Measurements from ENCODE around the gene NUP98. TPM values are rescaled to one million over a fixed set of nuclear protein-coding genes. Genes with fewer than 3 reads are reported as not detected.

NUP98 gene
- total RNA-seq, 1 donor from 2014 or later = 47.8 TPM

DNA sequence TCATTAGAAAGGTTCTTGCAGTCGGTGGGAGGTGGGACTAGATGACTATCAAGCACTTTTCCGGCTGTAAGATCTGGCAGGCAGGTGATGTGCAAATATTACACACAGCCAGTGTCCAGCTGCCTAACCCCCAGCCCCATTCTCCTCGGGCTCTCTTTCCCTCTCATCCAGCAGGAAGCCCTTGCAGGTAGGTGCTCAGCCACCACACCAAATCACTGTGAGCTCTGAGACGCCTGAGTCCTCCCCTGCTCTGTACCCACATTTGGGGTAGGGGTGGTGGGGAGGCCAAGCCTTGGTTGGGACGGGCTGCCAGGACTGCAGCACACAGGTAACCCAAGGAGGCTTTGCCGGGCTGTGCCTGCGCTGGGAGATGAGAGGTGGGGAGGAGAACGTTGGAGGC is 156.2 kb downstream of the NUP98 start:
- Mint-ChIP-seq H3K36me3 (ENCODE audit: low read depth) (no peaks in the 10 kb centered on the region), H3K27me3 (ENCODE audit: low read depth) (peaks cover 5% of the 10 kb centered on the region), H3K27ac (ENCODE audit: unreplicated experiment) (no peak overlapping the region), H3K4me3 (ENCODE audit: unreplicated experiment) (peak overlapping the region; percentile 59), H3K9me3 (ENCODE audit: low read depth) (no peaks in the 10 kb centered on the region), H3K4me1 (ENCODE audit: low read depth) (peaks cover 16% of the 10 kb centered on the region)
- TF ChIP-seq, protein P1, sequence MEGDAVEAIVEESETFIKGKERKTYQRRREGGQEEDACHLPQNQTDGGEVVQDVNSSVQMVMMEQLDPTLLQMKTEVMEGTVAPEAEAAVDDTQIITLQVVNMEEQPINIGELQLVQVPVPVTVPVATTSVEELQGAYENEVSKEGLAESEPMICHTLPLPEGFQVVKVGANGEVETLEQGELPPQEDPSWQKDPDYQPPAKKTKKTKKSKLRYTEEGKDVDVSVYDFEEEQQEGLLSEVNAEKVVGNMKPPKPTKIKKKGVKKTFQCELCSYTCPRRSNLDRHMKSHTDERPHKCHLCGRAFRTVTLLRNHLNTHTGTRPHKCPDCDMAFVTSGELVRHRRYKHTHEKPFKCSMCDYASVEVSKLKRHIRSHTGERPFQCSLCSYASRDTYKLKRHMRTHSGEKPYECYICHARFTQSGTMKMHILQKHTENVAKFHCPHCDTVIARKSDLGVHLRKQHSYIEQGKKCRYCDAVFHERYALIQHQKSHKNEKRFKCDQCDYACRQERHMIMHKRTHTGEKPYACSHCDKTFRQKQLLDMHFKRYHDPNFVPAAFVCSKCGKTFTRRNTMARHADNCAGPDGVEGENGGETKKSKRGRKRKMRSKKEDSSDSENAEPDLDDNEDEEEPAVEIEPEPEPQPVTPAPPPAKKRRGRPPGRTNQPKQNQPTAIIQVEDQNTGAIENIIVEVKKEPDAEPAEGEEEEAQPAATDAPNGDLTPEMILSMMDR (IDR thresholded peaks at IDR 0.05) = no peak
- DNase-seq (ENCODE audit: low spot score) = no peak

GRCh38 chr11:3639841-3640240 is 157.5 kb downstream of the NUP98 start:
- no peak overlapping the region for H3K27ac Mint-ChIP-seq (ENCODE audit: unreplicated experiment)
- H3K9me3 Mint-ChIP-seq (ENCODE audit: low read depth) = no peaks in the 10 kb centered on the region
- peaks cover 8% of the 10 kb centered on the region for H3K27me3 Mint-ChIP-seq (ENCODE audit: low read depth)
- H3K4me1 Mint-ChIP-seq (ENCODE audit: low read depth) = peaks cover 12% of the 10 kb centered on the region
- no peak overlapping the region for H3K4me3 Mint-ChIP-seq (ENCODE audit: unreplicated experiment)
- TF ChIP-seq, protein P1 (IDR thresholded peaks at IDR 0.05) = no peak
- no peaks in the 10 kb centered on the region for H3K36me3 Mint-ChIP-seq (ENCODE audit: low read depth)
- peak; percentile 70 for DNase-seq (ENCODE audit: low spot score)

- no peaks in the 10 kb centered on the region for H3K9me3 Mint-ChIP-seq (ENCODE audit: low read depth)
- H3K27me3 Mint-ChIP-seq (ENCODE audit: low read depth) = peaks cover 12% of the 10 kb centered on the region
- TF ChIP-seq, protein P1 (IDR thresholded peaks at IDR 0.05) = no peak
- H3K27ac Mint-ChIP-seq (ENCODE audit: unreplicated experiment) = no peak overlapping the region
- peak; percentile 54 for DNase-seq (ENCODE audit: low spot score)
- peaks cover 6% of the 10 kb centered on the region for H3K4me1 Mint-ChIP-seq (ENCODE audit: low read depth)
- no peak overlapping the region for H3K4me3 Mint-ChIP-seq (ENCODE audit: unreplicated experiment)
- H3K36me3 Mint-ChIP-seq (ENCODE audit: low read depth) = no peaks in the 10 kb centered on the region
These were observed 158.8 kb downstream of the NUP98 start for GRCh38 chr11:3638513-3638912.

GRCh38 chr11:3637201-3637600 is 160.2 kb downstream of the NUP98 start:
- peaks cover 12% of the 10 kb centered on the region for H3K27me3 Mint-ChIP-seq (ENCODE audit: low read depth)
- peak; percentile 67 for DNase-seq (ENCODE audit: low spot score)
- peaks cover 3% of the 10 kb centered on the region for H3K9me3 Mint-ChIP-seq (ENCODE audit: low read depth)
- H3K4me1 Mint-ChIP-seq (ENCODE audit: low read depth) = no peaks in the 10 kb centered on the region
- no peak overlapping the region for H3K27ac Mint-ChIP-seq (ENCODE audit: unreplicated experiment)
- TF ChIP-seq, protein P1 (IDR thresholded peaks at IDR 0.05) = no peak
- H3K4me3 Mint-ChIP-seq (ENCODE audit: unreplicated experiment) = no peak overlapping the region
- H3K36me3 Mint-ChIP-seq (ENCODE audit: low read depth) = peaks cover 2% of the 10 kb centered on the region

DNA sequence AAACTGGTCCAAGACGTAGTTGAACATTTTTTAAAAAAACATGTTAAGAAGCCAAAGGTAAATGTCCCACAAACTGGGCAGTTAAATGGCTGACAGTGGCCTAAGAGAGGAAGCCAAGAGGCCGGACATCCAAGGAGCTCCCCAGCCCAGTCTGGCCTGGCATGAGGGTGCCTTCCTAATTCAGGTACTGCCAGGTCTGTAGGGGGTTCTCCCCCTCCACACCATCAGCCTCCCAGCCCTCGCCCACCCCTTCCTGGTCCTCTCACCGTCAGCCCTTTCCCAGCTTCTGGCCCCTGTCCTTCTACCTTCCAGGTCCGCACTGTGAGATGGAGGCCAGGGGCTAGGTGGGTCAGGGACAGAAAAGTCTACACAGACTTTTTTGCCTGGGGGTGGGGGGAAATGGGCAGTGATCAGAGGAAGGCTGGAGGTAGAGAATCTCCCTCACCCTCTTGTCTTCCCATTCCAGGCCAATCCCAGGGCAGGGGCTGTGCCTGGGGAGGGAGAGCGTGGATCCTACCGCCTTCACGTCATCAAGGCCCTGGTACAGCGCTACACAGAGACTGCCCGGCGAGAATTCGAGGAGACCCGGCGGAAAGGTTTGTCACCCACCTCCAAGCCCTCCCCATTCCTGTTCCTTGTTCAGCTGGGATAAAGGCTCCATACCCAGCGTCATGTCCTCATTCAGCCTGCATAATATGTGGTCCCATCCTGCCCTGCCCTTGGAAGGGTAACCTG is 161.5 kb downstream of the NUP98 start:
- peak; percentile 57 for DNase-seq (ENCODE audit: low spot score)
- no peak overlapping the region for H3K27ac Mint-ChIP-seq (ENCODE audit: unreplicated experiment)

More for the DNA sequence above, 161.5 kb downstream of the NUP98 start:
- Mint-ChIP-seq H3K36me3 (ENCODE audit: low read depth) (peaks cover 2% of the 10 kb centered on the region), H3K4me1 (ENCODE audit: low read depth) (no peaks in the 10 kb centered on the region), H3K9me3 (ENCODE audit: low read depth) (peaks cover 3% of the 10 kb centered on the region), H3K4me3 (ENCODE audit: unreplicated experiment) (no peak overlapping the region), H3K27me3 (ENCODE audit: low read depth) (peaks cover 12% of the 10 kb centered on the region)
- TF ChIP-seq, protein P1 (IDR thresholded peaks at IDR 0.05) = no peak

Measured in chondrocyte (in vitro differentiated cells).